ENCODE data around the gene CDH4. TPM values are rescaled to one million over a fixed set of nuclear protein-coding genes. Genes with fewer than 3 reads are reported as not detected.

Gene CDH4
- total and polyA plus RNA-seq, 2 of the 8 experiments (the other 6 are each of a cell fraction or from before 2014, with no cell fraction given): 4.3 to 7.9 TPM

DNA sequence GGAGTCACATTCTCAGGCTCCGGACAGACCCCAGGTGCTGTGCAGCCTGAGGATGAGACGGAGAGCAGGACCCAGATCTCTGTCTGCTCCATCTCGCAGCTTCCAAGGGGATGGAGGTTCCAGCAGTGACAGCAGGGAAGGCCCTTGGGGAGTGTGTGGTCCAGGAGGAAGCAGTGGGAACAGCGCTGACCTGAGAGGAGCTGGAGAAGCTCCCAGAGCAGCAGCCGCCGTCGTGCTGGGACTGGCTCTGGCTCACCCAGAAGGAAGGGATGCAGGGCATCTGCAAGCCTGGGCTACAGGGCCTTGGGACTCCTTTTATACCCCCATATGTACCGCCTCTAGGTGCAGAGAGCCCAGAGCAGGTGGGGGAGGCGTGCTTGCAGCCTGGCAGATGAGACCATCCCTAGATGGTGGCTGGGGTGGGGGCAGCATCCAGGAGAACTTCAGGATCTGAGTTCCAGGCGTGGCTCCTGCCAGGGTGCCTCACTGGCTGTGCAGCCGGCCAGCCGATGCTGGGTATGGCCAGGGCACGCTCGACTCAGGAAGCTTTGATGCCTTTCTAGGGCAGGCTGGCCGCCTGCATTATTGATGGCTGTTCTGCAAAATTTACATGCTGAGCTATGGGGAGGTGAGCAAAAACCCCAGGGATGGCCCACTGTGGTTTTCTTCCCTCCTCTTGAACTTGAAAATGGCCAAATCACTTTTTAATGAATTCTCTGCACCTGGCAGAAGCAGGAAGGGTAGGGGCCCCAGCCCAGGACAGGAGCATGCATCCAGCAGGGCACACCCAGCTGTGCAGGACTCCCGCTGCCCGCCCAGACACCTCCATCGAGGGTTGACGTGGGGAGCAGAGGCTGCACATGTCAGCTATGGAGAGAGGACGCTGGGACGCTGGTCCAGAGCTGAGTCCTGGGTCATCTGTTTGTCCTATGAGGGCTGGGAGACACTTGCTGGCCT lies 634.0 kb downstream of the CDH4 start:
- H4K8ac ChIP-seq (ENCODE audit: extremely low read depth, insufficient read depth, low read length): no peak overlapping the region
- TF ChIP-seq BCL11A (IDR thresholded peaks at IDR 0.05; ENCODE audit: low read depth in 2 of 2, low read length in 2 of 2) (no peak), ASH2L (IDR thresholded peaks at IDR 0.05; ENCODE audit: low read length) (no peak), TAF7 (optimal IDR thresholded peaks at IDR 0.05; ENCODE audit: borderline replicate concordance, low read depth, low read length) (no peak), SUZ12 (IDR thresholded peaks at IDR 0.05; ENCODE audit: low read length) (no peak), KDM4A (IDR thresholded peaks at IDR 0.05; ENCODE audit: low read depth, low read length, severe bottlenecking) (no peak), MAFK (IDR thresholded peaks at IDR 0.05; ENCODE audit: low read depth, low read length) (no peak), RAD21 (IDR thresholded peaks at IDR 0.05 in 1 of 2, conservative IDR thresholded peaks at IDR 0.05 in 1 of 2; ENCODE audit: low read depth in 2 of 2, low read length in 2 of 2) (no peak)
- TF ChIP-seq, protein P1, sequence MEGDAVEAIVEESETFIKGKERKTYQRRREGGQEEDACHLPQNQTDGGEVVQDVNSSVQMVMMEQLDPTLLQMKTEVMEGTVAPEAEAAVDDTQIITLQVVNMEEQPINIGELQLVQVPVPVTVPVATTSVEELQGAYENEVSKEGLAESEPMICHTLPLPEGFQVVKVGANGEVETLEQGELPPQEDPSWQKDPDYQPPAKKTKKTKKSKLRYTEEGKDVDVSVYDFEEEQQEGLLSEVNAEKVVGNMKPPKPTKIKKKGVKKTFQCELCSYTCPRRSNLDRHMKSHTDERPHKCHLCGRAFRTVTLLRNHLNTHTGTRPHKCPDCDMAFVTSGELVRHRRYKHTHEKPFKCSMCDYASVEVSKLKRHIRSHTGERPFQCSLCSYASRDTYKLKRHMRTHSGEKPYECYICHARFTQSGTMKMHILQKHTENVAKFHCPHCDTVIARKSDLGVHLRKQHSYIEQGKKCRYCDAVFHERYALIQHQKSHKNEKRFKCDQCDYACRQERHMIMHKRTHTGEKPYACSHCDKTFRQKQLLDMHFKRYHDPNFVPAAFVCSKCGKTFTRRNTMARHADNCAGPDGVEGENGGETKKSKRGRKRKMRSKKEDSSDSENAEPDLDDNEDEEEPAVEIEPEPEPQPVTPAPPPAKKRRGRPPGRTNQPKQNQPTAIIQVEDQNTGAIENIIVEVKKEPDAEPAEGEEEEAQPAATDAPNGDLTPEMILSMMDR (IDR thresholded peaks at IDR 0.05; ENCODE audit: control extremely low read depth in 1 of 3, insufficient read depth in 1 of 3, low read depth in 1 of 3, low read length in 3 of 3): no peak

More for the DNA sequence above, 634.0 kb downstream of the CDH4 start:
- Histone ChIP-seq H2BK15ac (ENCODE audit: low read length) (no peak overlapping the region), H3K79me2 (ENCODE audit: control insufficient read depth in 1 of 2, insufficient read depth in 2 of 2, low read length in 2 of 2) (no peaks in the 10 kb centered on the region), H3K4ac (replicated peaks; ENCODE audit: insufficient read length, low read depth, low read length) (no peak overlapping the region), H3K56ac (replicated peaks; ENCODE audit: insufficient read length, low read depth, low read length) (no peak overlapping the region), H3K4me1 (replicated peaks in 1 of 4; ENCODE audit: control insufficient read depth in 3 of 4, insufficient read depth in 4 of 4, low read length in 3 of 4) (no peaks in the 10 kb centered on the region), H2BK120ac (replicated peaks; ENCODE audit: low read depth, low read length) (no peak overlapping the region), H3K18ac (ENCODE audit: extremely low read depth, low read length) (no peak overlapping the region), H3K23ac (ENCODE audit: insufficient read length) (no peak overlapping the region), H3K23me2 (ENCODE audit: low read depth, low read length) (peaks cover 17% of the 10 kb centered on the region; the same call in 1 of the 2 replicates), H3K79me1 (ENCODE audit: low read depth, low read length) (no peaks in the 10 kb centered on the region), H2BK12ac (ENCODE audit: low read depth, low read length) (no peak overlapping the region), H3K27ac (ENCODE audit: low read depth, low read length) (no peak overlapping the region), H3K4me3 (ENCODE audit: extremely low read depth in 1 of 4, insufficient read depth in 2 of 4, low read depth in 3 of 4, low read length in 4 of 4) (no peak overlapping the region), H3K9ac (replicated peaks in 1 of 4; ENCODE audit: extremely low read depth in 1 of 4, low read depth in 3 of 4, low read length in 3 of 4) (no peak overlapping the region), H2AK5ac (ENCODE audit: low read depth, low read length) (no peak overlapping the region), H3K27me3 (replicated peaks in 1 of 4; ENCODE audit: control insufficient read depth in 3 of 4, extremely low read depth in 1 of 4, insufficient read depth in 3 of 4, low read length in 3 of 4) (peaks cover 0 to 3% (median 0%) of the 10 kb centered on the region in 4 experiments; a peak in 2 of 7 replicates), H2BK20ac (ENCODE audit: low read length) (no peak overlapping the region), H4K91ac (replicated peaks; ENCODE audit: insufficient read length, low read length) (no peak overlapping the region), H3K9me3 (ENCODE audit: insufficient read depth in 2 of 2, low read depth in 1 of 2, low read length in 1 of 2) (0 out of 4 replicates have a peak, but pooled peaks cover 0 to 8% of the 10 kb centered on the region in 2 experiments), H2BK5ac (ENCODE audit: low read depth, low read length) (no peak overlapping the region), H3K36me3 (ENCODE audit: control insufficient read depth in 2 of 4, insufficient read depth in 4 of 4, low read length in 3 of 4) (no peaks in the 10 kb centered on the region), H3K4me2 (ENCODE audit: insufficient read depth in 1 of 2, low read depth in 2 of 2, low read length in 2 of 2) (no peak overlapping the region), H3K14ac (ENCODE audit: insufficient read length) (no peak overlapping the region), H4K5ac (ENCODE audit: insufficient read length, low read depth, low read length) (no peak overlapping the region), H2AFZ (ENCODE audit: low read length) (no peak overlapping the region), H4K20me1 (replicated peaks in 1 of 2; ENCODE audit: control insufficient read depth in 1 of 2, insufficient read depth in 2 of 2, low read length in 2 of 2) (peaks cover 0 to 10% of the 10 kb centered on the region in 2 experiments)
- ChIA-PET CTCF (ENCODE audit: partially characterized antibody) (interaction anchor here (0.8 to 5.7 kb wide), 17 partner anchors 8 to 467 kb away, joined by 3 to 45 read pairs (median 6); no protein-coding TSS in a partner anchor), POLR2A (ENCODE audit: partially characterized antibody) (no interaction called here)
- FAIRE-seq (no peak), DNase-seq (ENCODE audit: low read depth in 1 of 2, low spot score in 2 of 2) (no peak)
- 88% methylated on average over 21 of the region's 21 CpGs; no CpG with 5 or more reads in 1 of the 2 experiments for WGBS, 2 experiments (ENCODE audit: extremely low coverage in 1 of 2, insufficient coverage in 1 of 2, insufficient read length in 1 of 2, insufficient replicate concordance in 2 of 2, low coverage in 1 of 2, low lambda C conversion rate in 2 of 2, missing lambda C conversion rate in 1 of 2)

All from H1 (cell line).